ENCODE measurements around the gene PLAC9.

The PLAC9 gene

DNA sequence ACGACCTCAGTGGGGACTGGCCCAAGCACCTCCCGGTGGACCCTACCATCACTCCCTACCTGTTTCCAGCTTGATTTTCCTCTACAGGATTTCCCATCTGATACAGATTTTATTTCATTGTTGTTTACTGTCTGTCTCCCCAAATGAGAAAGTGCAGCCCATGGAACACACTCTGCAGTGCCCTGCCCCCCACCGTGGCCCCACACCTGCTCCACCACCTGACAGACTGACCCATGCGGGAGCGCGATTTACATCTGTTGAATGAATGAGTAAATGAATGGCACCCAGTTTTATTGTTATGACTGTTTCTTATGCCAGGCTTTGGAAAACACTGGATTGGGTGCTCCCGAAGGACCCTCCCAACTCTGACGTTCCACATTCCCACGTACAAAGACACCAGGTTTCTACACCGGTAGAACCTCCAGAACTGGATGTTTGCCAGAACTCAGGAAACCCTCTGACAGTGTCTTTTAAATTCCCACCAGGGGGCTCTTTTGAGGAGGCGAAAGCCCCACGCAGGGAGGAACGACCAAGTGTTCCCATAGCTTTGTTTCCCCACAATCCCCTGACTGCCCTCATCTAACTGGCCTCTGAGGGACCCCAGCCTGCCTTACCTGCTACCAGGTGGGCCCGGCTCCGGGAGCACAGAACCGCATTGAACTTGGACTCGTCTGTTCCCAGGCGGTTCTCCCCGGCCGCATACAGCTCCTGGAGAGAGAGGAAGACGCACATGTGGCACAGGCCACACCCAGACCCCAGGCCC, 29.0 kb downstream of the PLAC9 start:
- no peaks in the 10 kb centered on the region for H3K9me2 ChIP-seq (replicated peaks; ENCODE audit: insufficient read depth, low read length)
- H3K4me2 ChIP-seq (ENCODE audit: low read depth, low read length, poor library complexity, severe bottlenecking): no peak overlapping the region
- H3F3A ChIP-seq (ENCODE audit: insufficient read depth): no peaks in the 10 kb centered on the region
- no peak overlapping the region for H3K9ac ChIP-seq (ENCODE audit: low read length)
- no peaks in the 10 kb centered on the region for H4K20me1 ChIP-seq (ENCODE audit: low read depth, low read length)
- H3K9me3 ChIP-seq (ENCODE audit: insufficient read depth, low read length): no peaks in the 10 kb centered on the region
- no peak overlapping the region for H3K4me3 ChIP-seq (ENCODE audit: insufficient read depth, low read length, poor library complexity, severe bottlenecking)
- no peak overlapping the region for H2AFZ ChIP-seq (ENCODE audit: low read depth, low read length, severe bottlenecking)
- H3K36me3 ChIP-seq (ENCODE audit: low read length): no peaks in the 10 kb centered on the region
- no peak overlapping the region for H3K27ac ChIP-seq (ENCODE audit: low read depth, low read length)
- TF ChIP-seq, protein P1, sequence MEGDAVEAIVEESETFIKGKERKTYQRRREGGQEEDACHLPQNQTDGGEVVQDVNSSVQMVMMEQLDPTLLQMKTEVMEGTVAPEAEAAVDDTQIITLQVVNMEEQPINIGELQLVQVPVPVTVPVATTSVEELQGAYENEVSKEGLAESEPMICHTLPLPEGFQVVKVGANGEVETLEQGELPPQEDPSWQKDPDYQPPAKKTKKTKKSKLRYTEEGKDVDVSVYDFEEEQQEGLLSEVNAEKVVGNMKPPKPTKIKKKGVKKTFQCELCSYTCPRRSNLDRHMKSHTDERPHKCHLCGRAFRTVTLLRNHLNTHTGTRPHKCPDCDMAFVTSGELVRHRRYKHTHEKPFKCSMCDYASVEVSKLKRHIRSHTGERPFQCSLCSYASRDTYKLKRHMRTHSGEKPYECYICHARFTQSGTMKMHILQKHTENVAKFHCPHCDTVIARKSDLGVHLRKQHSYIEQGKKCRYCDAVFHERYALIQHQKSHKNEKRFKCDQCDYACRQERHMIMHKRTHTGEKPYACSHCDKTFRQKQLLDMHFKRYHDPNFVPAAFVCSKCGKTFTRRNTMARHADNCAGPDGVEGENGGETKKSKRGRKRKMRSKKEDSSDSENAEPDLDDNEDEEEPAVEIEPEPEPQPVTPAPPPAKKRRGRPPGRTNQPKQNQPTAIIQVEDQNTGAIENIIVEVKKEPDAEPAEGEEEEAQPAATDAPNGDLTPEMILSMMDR (IDR thresholded peaks at IDR 0.05; ENCODE audit: insufficient read depth, low read length, poor library complexity, severe bottlenecking): no peak
- TF ChIP-seq EZH2phosphoT487 (conservative IDR thresholded peaks at IDR 0.05; ENCODE audit: low read length): no peak
- no peaks in the 10 kb centered on the region for H3K79me2 ChIP-seq (ENCODE audit: insufficient read depth, low read length)
- no peaks in the 10 kb centered on the region for H3K27me3 ChIP-seq (ENCODE audit: low read length)

DNA sequence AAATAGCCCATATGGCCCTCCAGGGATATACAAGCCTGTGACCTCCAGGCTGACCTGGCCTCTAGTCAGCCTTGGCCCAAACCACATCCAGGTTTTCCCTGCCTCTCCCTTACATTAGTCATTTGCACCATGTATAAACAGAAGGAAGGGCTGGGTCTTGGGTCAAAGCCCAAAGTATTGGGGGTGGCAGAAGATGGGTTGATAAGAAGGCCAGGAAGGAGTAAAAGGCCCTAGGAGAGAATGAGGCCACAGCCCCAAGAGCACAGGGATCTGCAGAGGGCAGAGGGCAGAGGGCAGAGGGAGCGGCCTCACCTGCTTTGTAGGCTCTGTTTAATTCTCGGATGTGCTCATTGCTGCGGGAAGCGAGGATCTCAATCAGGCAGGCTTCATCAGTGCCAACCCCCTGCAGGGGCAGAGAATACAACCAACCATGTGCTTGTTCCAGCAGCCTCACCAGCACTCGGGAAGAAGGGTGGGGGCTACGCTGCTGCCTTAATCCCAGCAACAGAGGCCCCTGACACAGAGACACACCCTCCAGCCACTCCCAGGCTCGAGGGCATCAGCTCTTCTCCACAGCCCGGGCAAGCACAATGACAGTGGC, 31.3 kb downstream of the PLAC9 start:
- no peak overlapping the region for H2AFZ ChIP-seq (ENCODE audit: low read depth, low read length, severe bottlenecking)

DNA sequence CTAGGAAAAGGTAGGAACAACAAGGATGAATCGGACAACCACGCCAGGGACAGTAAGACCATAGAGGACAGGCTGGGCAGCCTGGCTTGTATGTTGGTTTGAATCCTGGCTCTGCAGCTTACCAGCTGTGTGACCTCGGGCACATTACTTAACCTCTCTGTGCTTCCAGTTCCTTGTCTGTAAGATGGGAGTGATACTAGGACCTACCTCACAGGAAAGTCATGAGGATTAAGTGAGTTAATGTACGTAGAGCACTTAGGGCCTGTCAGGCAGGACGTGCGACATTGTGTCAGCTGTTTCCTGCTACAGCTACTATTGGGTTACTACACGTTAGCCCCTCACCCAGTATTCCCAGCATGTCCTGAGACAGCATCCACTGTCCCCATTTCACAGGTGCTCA, 32.1 kb downstream of the PLAC9 start:
- Histone ChIP-seq H2AFZ (ENCODE audit: low read depth, low read length, severe bottlenecking) (no peak overlapping the region), H3K4me2 (ENCODE audit: low read depth, low read length, poor library complexity, severe bottlenecking) (no peak overlapping the region), H3K79me2 (ENCODE audit: insufficient read depth, low read length) (no peaks in the 10 kb centered on the region), H3K27ac (ENCODE audit: low read depth, low read length) (no peak overlapping the region), H3K4me3 (ENCODE audit: insufficient read depth, low read length, poor library complexity, severe bottlenecking) (no peak overlapping the region), H3K27me3 (ENCODE audit: low read length) (no peaks in the 10 kb centered on the region), H4K20me1 (ENCODE audit: low read depth, low read length) (no peaks in the 10 kb centered on the region), H3K9me3 (ENCODE audit: insufficient read depth, low read length) (no peaks in the 10 kb centered on the region), H3F3A (ENCODE audit: insufficient read depth) (no peaks in the 10 kb centered on the region), H3K36me3 (ENCODE audit: low read length) (no peaks in the 10 kb centered on the region), H3K9me2 (replicated peaks; ENCODE audit: insufficient read depth, low read length) (no peaks in the 10 kb centered on the region), H3K9ac (ENCODE audit: low read length) (no peak overlapping the region)
- TF ChIP-seq, protein P1 (IDR thresholded peaks at IDR 0.05; ENCODE audit: insufficient read depth, low read length, poor library complexity, severe bottlenecking): no peak

More for the DNA sequence above, 31.3 kb downstream of the PLAC9 start:
- no peaks in the 10 kb centered on the region for H3K9me3 ChIP-seq (ENCODE audit: insufficient read depth, low read length)
- H3K27me3 ChIP-seq (ENCODE audit: low read length): no peaks in the 10 kb centered on the region
- no peak overlapping the region for H3K27ac ChIP-seq (ENCODE audit: low read depth, low read length)
- no peak overlapping the region for H3K9ac ChIP-seq (ENCODE audit: low read length)
- H3K79me2 ChIP-seq (ENCODE audit: insufficient read depth, low read length): no peaks in the 10 kb centered on the region
- H3K4me3 ChIP-seq (ENCODE audit: insufficient read depth, low read length, poor library complexity, severe bottlenecking): no peak overlapping the region
- TF ChIP-seq, protein P1 (IDR thresholded peaks at IDR 0.05; ENCODE audit: insufficient read depth, low read length, poor library complexity, severe bottlenecking): no peak
- TF ChIP-seq EZH2phosphoT487 (conservative IDR thresholded peaks at IDR 0.05; ENCODE audit: low read length): no peak
- H3K36me3 ChIP-seq (ENCODE audit: low read length): no peaks in the 10 kb centered on the region
- H3K9me2 ChIP-seq (replicated peaks; ENCODE audit: insufficient read depth, low read length): no peaks in the 10 kb centered on the region
- no peaks in the 10 kb centered on the region for H3F3A ChIP-seq (ENCODE audit: insufficient read depth)
- H3K4me2 ChIP-seq (ENCODE audit: low read depth, low read length, poor library complexity, severe bottlenecking): no peak overlapping the region
- H4K20me1 ChIP-seq (ENCODE audit: low read depth, low read length): no peaks in the 10 kb centered on the region

Data from SU-DHL-6 (cell line).